ENCODE results near the gene NUP43. TPM values are rescaled to one million over a fixed set of nuclear protein-coding genes. Genes with fewer than 3 reads are reported as not detected.

Gene NUP43
- total RNA-seq, 1 donor from 2014 or later: 29.8 TPM

GRCh38 chr6:149717255-149717587 is 29.1 kb downstream of the NUP43 start:
- peak overlapping the region; percentile 90 for H3K4me3 ChIP-seq (ENCODE audit: low read depth, low read length)
- no peak for DNase-seq (ENCODE audit: low read depth)
- TF ChIP-seq CTCF (conservative IDR thresholded peaks at IDR 0.05; ENCODE audit: low read depth, low read length): no peak

GRCh38 chr6:149716181-149716963 is 30.0 kb downstream of the NUP43 start:
- TF ChIP-seq CTCF (conservative IDR thresholded peaks at IDR 0.05; ENCODE audit: low read depth, low read length): no peak
- H3K4me3 ChIP-seq (ENCODE audit: low read depth, low read length): peak overlapping the region; percentile 90
- no peak for DNase-seq (ENCODE audit: low read depth)

- no peak overlapping the region for H3K4me3 ChIP-seq (ENCODE audit: low read depth, low read length)
- DNase-seq (ENCODE audit: low read depth): no peak
- TF ChIP-seq CTCF (conservative IDR thresholded peaks at IDR 0.05; ENCODE audit: low read depth, low read length): no peak
These were observed 31.9 kb downstream of the NUP43 start for GRCh38 chr6:149714442-149714841.

- TF ChIP-seq CTCF (conservative IDR thresholded peaks at IDR 0.05; ENCODE audit: low read depth, low read length): no peak
- no peak overlapping the region for H3K4me3 ChIP-seq (ENCODE audit: low read depth, low read length)
- DNase-seq (ENCODE audit: low read depth): no peak
These were observed 34.6 kb downstream of the NUP43 start for GRCh38 chr6:149711711-149712110.

- no peak overlapping the region for H3K4me3 ChIP-seq (ENCODE audit: low read depth, low read length)
- no peak for TF ChIP-seq CTCF (conservative IDR thresholded peaks at IDR 0.05; ENCODE audit: low read depth, low read length)
- no peak for DNase-seq (ENCODE audit: low read depth)
These were observed 44.6 kb downstream of the NUP43 start for GRCh38 chr6:149701714-149702113.

- H3K4me3 ChIP-seq (ENCODE audit: low read depth, low read length): no peak overlapping the region
- no peak for TF ChIP-seq CTCF (conservative IDR thresholded peaks at IDR 0.05; ENCODE audit: low read depth, low read length)
- DNase-seq (ENCODE audit: low read depth): no peak
These were observed 47.2 kb downstream of the NUP43 start for GRCh38 chr6:149699150-149699549.

GRCh38 chr6:149698175-149698574 is 48.2 kb downstream of the NUP43 start:
- no peak for TF ChIP-seq CTCF (conservative IDR thresholded peaks at IDR 0.05; ENCODE audit: low read depth, low read length)
- no peak for DNase-seq (ENCODE audit: low read depth)
- H3K4me3 ChIP-seq (ENCODE audit: low read depth, low read length): no peak overlapping the region
